Neural cell (in vitro differentiated cells): ENCODE results near the gene MS4A14. TPM values are rescaled to one million over a fixed set of nuclear protein-coding genes. Genes with fewer than 3 reads are reported as not detected.

ENCODE experiments used
- H2AFZ ChIP-seq: fragments of 200-600, 300-800 bp; sonication (generic), shearing (Covaris generic); 2 replicates; pipeline ENCODE4 v1.6.0; 2014; ENCODE audit warnings: low read depth, mild to moderate bottlenecking, antibody characterized with exemption, low read length, moderate library complexity
- H3F3A ChIP-seq: fragments of 200-600 bp; shearing (Covaris generic); 2 replicates; pipeline ENCODE4 v1.6.1; 2016; ENCODE audit warnings: mild to moderate bottlenecking, moderate library complexity, mixed read lengths, antibody characterized with exemption, low read length; ENCODE audit not compliant: insufficient read depth, poor library complexity, severe bottlenecking
- H3K27ac ChIP-seq: fragments of 200-600, 300-800 bp; sonication (generic), shearing (Covaris generic); 2 replicates; pipeline ENCODE4 v1.5.1; 2014; ENCODE audit warnings: mild to moderate bottlenecking, low read length, moderate library complexity
- H3K27me3 ChIP-seq: fragments of 300-800, 200-600 bp; sonication (generic), shearing (Covaris generic); 2 replicates; pipeline ENCODE4 v1.6.0; 2014; ENCODE audit warnings: mild to moderate bottlenecking, low read depth, low read length, moderate library complexity; ENCODE audit not compliant: insufficient read depth
- H3K36me3 ChIP-seq: fragments of 300-800, 200-600 bp; sonication (generic), shearing (Covaris generic); 2 replicates; pipeline ENCODE4 v1.5.1; 2014; ENCODE audit warnings: mild to moderate bottlenecking, antibody characterized with exemption, low read length, moderate library complexity; ENCODE audit not compliant: insufficient read depth
- H3K4me2 ChIP-seq: fragments of 300-800, 200-600 bp; sonication (generic), shearing (Covaris generic); 2 replicates; pipeline ENCODE4 v1.6.0; 2014; ENCODE audit warnings: mild to moderate bottlenecking, low read length
- H3K4me3 ChIP-seq: fragments of 300-800, 200-600 bp; sonication (generic), shearing (Covaris generic); 2 replicates; pipeline ENCODE4 v1.5.1; 2014; ENCODE audit warnings: mild to moderate bottlenecking, low read length, moderate library complexity
- H3K79me2 ChIP-seq: fragments of 200-600 bp; shearing (Covaris generic); replicated peaks from 2 replicates; pipeline ENCODE4 v1.6.0; 2014; ENCODE audit warnings: mild to moderate bottlenecking, low read length, moderate library complexity; ENCODE audit not compliant: insufficient read depth
- H3K9ac ChIP-seq: fragments of 300-800, 200-600 bp; sonication (generic), shearing (Covaris generic); 2 replicates; pipeline ENCODE4 v1.6.1; 2016; ENCODE audit warnings: mild to moderate bottlenecking, low read length, mixed read lengths
- H3K9me2 ChIP-seq: fragments of 200-600 bp; shearing (Covaris generic); 2 replicates; pipeline ENCODE4 v1.6.1; 2016; ENCODE audit warnings: mild to moderate bottlenecking, low read length, mixed read lengths; ENCODE audit not compliant: insufficient read depth
- H3K9me3 ChIP-seq: fragments of 200-600, 300-800 bp; sonication (generic), shearing (Covaris generic); 2 replicates; pipeline ENCODE4 v1.6.1; 2016; ENCODE audit warnings: mild to moderate bottlenecking, mixed run types, low read length, moderate library complexity, mixed read lengths
- H4K20me1 ChIP-seq: fragments of 200-600 bp; shearing (Covaris generic); 2 replicates; pipeline ENCODE4 v1.6.1; 2016; ENCODE audit warnings: mild to moderate bottlenecking, mixed run types; ENCODE audit not compliant: insufficient read depth
- CTCF ChIP-seq: fragments of 450-650 bp; IDR thresholded peaks from 2 replicates; pipeline ENCODE4 v1.5.1; 2014; ENCODE audit warnings: antibody characterized with exemption, mild to moderate bottlenecking, moderate library complexity; ENCODE audit not compliant: poor library complexity, severe bottlenecking
- EP300 ChIP-seq: fragments of 450-650 bp; conservative IDR thresholded peaks from 2 replicates; pipeline ENCODE4 v1.6.1; 2014; ENCODE audit warnings: antibody characterized with exemption, mild to moderate bottlenecking, moderate library complexity; ENCODE audit not compliant: poor library complexity, severe bottlenecking
- EZH2 ChIP-seq: fragments of 200-600, 300-800 bp; shearing (Covaris generic), sonication (generic); IDR thresholded peaks from 2 replicates; pipeline ENCODE4 v1.6.1; 2014; ENCODE audit warnings: antibody characterized with exemption, low read length, borderline replicate concordance, mild to moderate bottlenecking; ENCODE audit not compliant: insufficient read depth, poor library complexity, severe bottlenecking
- MXI1 ChIP-seq: fragments of 450-650 bp; conservative IDR thresholded peaks from 2 replicates; pipeline ENCODE4 v1.6.1; 2014; ENCODE audit warnings: antibody characterized with exemption, mild to moderate bottlenecking; ENCODE audit not compliant: poor library complexity, severe bottlenecking
- POLR2AphosphoS5 ChIP-seq: IDR thresholded peaks from 2 replicates; pipeline ENCODE4 v1.6.1; 2012
- RAD21 ChIP-seq: fragments of 450-650 bp; conservative IDR thresholded peaks from 2 replicates; pipeline ENCODE4 v1.6.1; 2014; ENCODE audit warnings: antibody characterized with exemption, mild to moderate bottlenecking, moderate library complexity
- REST ChIP-seq: IDR thresholded peaks from 2 replicates; pipeline ENCODE4 v1.6.1; 2012; ENCODE audit warnings: borderline replicate concordance
- SMC3 ChIP-seq: fragments of 450-650 bp; conservative IDR thresholded peaks from 2 replicates; pipeline ENCODE4 v1.6.1; 2014; ENCODE audit warnings: antibody characterized with exemption, mild to moderate bottlenecking, moderate library complexity; ENCODE audit not compliant: poor library complexity
- TAF1 ChIP-seq: IDR thresholded peaks from 2 replicates; pipeline ENCODE4 v1.6.1; 2012; ENCODE audit warnings: low read depth
- polyA plus RNA-seq: library from polyadenylated mRNA; depleted of rRNA; stranded (reverse); fragments of >200 nt; gene quantifications from 2 replicates; pipeline ENCODE4 v1.2.3, GENCODE V29; 2014

Gene MS4A14
- polyA plus RNA-seq, 1 donor from 2014 or later = not detected

- no peak overlapping the region for H3K4me2 ChIP-seq
- no peak overlapping the region for H2AFZ ChIP-seq
- H3K9ac ChIP-seq = no peak overlapping the region
- H4K20me1 ChIP-seq = no peaks in the 10 kb centered on the region
- TF ChIP-seq REST (no peak), EZH2 (no peak), POLR2AphosphoS5 (no peak), SMC3 (no peak), MXI1 (no peak), TAF1 (no peak), RAD21 (no peak), CTCF (no peak), EP300 (no peak)
- no peaks in the 10 kb centered on the region for H3K36me3 ChIP-seq
- H3K79me2 ChIP-seq = no peaks in the 10 kb centered on the region
- H3F3A ChIP-seq = no peaks in the 10 kb centered on the region
- no peaks in the 10 kb centered on the region for H3K9me2 ChIP-seq
- H3K4me3 ChIP-seq = no peak overlapping the region
- no peak overlapping the region for H3K27ac ChIP-seq
- H3K27me3 ChIP-seq = no peaks in the 10 kb centered on the region
- no peaks in the 10 kb centered on the region for H3K9me3 ChIP-seq
Measured at GRCh38 chr11:60428517-60428916, 32.3 kb downstream of the MS4A14 start.

- Histone ChIP-seq H3K9ac (no peak within 1 kb of the TSS), H3K27me3 (no peaks in the 10 kb centered on the region), H3K36me3 (no peaks in the 10 kb centered on the region), H3K9me2 (no peaks in the 10 kb centered on the region), H3K4me2 (no peak within 1 kb of the TSS), H2AFZ (no peak within 1 kb of the TSS), H4K20me1 (no peaks in the 10 kb centered on the region), H3F3A (no peaks in the 10 kb centered on the region), H3K27ac (no peak within 1 kb of the TSS), H3K9me3 (no peaks in the 10 kb centered on the region), H3K79me2 (no peaks in the 10 kb centered on the region), H3K4me3 (no peak within 1 kb of the TSS)
- TF ChIP-seq EZH2 (no peak), CTCF (no peak), SMC3 (no peak), EP300 (no peak), MXI1 (no peak), POLR2AphosphoS5 (no peak), REST (no peak), TAF1 (no peak)
Measured at GRCh38 chr11:60429272-60429671, 33.0 kb downstream of the MS4A14 start, which contains the start of gene MS4A5. Gene MS4A5 (plus strand): TSS chr11:60429572. CDS start chr11:60429675, 103 bp downstream.
